Right lobe of liver (tissue), 4 donors: ENCODE measurements around the gene ADAMTS2.

Source experiments
- POLR2A ChIP-seq: fragments of 450-650 bp; IDR thresholded peaks from one replicate; pipeline ENCODE4 v1.6.1; 2017; ENCODE audit warnings: antibody characterized with exemption, mild to moderate bottlenecking
- TF ChIP-seq, protein P1 (sequence below), 4 donors: fragments of 200-600 bp in 3 of 4; fragments of 450-650 bp in 1 of 4; IDR thresholded peaks; one replicate each; pipeline versions ENCODE4 v1.5.1 to v1.8.0; 2016 to 2022; ENCODE audit warnings: antibody characterized with exemption in 4 of 4, mild to moderate bottlenecking in 2 of 4
- donor health status: DM: no; HTN: no; CAD: no.
- donor health status: DM: no; HTN: no; CAD: no.
- donor health status: DM: no; HTN: yes; CAD: no.

DNA sequence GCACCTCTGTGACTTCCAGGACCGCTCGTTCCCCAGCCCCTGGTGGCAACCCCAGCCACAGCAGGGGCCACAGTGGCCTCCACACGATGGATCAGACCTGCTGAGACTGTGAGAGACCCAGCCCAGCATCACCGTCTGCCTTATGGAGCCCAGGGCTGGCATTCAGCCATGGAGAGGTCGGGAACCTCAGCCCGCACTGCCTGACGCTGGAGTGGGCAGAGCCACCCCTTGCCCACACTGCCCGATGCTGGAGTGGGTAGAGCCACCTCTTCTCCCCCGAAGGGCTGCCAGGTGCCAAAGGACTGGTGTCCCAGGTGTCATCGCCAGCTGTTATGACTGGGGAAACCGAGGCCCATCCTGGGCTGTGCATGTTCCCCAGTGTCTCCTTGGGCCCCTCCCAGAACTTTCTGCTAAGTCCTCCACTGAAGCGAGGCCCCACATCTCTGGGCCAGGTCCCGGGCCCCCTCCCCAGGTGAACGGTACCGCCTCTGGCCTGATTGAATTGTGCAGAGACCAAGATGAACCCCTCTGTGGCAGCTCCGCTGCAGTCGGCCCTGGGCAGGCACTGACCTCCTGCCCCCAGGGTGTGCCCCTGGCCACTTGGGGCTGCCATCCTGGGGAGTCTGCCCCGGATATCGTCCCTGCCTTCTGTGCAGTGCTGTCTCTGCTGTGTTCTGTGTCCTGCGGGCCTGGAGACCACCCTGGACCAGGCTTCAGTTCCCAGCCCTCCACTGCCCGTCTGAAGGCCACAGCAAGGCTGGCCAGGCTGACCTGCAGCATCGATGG is 137.1 kb downstream of the ADAMTS2 start:
- TF ChIP-seq, protein P1, sequence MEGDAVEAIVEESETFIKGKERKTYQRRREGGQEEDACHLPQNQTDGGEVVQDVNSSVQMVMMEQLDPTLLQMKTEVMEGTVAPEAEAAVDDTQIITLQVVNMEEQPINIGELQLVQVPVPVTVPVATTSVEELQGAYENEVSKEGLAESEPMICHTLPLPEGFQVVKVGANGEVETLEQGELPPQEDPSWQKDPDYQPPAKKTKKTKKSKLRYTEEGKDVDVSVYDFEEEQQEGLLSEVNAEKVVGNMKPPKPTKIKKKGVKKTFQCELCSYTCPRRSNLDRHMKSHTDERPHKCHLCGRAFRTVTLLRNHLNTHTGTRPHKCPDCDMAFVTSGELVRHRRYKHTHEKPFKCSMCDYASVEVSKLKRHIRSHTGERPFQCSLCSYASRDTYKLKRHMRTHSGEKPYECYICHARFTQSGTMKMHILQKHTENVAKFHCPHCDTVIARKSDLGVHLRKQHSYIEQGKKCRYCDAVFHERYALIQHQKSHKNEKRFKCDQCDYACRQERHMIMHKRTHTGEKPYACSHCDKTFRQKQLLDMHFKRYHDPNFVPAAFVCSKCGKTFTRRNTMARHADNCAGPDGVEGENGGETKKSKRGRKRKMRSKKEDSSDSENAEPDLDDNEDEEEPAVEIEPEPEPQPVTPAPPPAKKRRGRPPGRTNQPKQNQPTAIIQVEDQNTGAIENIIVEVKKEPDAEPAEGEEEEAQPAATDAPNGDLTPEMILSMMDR (IDR thresholded peaks at IDR 0.05), result no peak
- TF ChIP-seq POLR2A, result no peak
